Breast epithelium (tissue), 3 donors: ENCODE data around the gene IGF2BP2.

Source experiments
- POLR2A ChIP-seq: fragments of 450-650 bp; IDR thresholded peaks from one replicate; pipeline ENCODE4 v1.6.1; 2016; ENCODE audit warnings: antibody characterized with exemption, mild to moderate bottlenecking, moderate library complexity
- TF ChIP-seq, protein P1 (sequence below), 3 donors: fragments of 450-650 bp; IDR thresholded peaks; one replicate each; pipeline ENCODE4 v1.5.1; 2016 to 2017; ENCODE audit warnings: antibody characterized with exemption in 3 of 3, mild to moderate bottlenecking in 3 of 3, moderate library complexity in 3 of 3

DNA sequence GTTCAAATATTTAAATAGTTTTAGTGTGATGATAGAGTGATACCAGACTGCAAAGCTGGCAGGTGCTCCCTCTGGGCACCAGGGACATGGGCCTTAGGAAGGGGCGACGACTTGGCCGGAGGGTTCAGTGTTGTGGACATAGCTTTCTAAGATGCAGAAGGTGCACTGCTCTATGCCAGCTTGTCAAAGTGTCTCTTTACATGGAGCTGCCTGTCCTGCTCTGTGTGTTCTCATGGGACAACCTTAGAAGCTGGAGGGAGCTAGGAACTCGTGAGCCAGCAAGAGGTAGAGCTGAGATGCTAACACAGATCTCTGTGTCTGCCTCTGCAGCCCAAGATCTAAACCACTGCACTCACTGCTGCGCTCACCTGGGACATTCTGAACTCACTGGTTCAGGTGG lies 160.9 kb downstream of the IGF2BP2 start:
- TF ChIP-seq, protein P1, sequence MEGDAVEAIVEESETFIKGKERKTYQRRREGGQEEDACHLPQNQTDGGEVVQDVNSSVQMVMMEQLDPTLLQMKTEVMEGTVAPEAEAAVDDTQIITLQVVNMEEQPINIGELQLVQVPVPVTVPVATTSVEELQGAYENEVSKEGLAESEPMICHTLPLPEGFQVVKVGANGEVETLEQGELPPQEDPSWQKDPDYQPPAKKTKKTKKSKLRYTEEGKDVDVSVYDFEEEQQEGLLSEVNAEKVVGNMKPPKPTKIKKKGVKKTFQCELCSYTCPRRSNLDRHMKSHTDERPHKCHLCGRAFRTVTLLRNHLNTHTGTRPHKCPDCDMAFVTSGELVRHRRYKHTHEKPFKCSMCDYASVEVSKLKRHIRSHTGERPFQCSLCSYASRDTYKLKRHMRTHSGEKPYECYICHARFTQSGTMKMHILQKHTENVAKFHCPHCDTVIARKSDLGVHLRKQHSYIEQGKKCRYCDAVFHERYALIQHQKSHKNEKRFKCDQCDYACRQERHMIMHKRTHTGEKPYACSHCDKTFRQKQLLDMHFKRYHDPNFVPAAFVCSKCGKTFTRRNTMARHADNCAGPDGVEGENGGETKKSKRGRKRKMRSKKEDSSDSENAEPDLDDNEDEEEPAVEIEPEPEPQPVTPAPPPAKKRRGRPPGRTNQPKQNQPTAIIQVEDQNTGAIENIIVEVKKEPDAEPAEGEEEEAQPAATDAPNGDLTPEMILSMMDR (IDR thresholded peaks at IDR 0.05), result no peak
- TF ChIP-seq POLR2A, result no peak
